Measurements from ENCODE around the gene TMSB10.

GRCh38 chr2:84904151-84904550, 1.3 kb upstream of the TMSB10 start:
- TF ChIP-seq, protein P1, sequence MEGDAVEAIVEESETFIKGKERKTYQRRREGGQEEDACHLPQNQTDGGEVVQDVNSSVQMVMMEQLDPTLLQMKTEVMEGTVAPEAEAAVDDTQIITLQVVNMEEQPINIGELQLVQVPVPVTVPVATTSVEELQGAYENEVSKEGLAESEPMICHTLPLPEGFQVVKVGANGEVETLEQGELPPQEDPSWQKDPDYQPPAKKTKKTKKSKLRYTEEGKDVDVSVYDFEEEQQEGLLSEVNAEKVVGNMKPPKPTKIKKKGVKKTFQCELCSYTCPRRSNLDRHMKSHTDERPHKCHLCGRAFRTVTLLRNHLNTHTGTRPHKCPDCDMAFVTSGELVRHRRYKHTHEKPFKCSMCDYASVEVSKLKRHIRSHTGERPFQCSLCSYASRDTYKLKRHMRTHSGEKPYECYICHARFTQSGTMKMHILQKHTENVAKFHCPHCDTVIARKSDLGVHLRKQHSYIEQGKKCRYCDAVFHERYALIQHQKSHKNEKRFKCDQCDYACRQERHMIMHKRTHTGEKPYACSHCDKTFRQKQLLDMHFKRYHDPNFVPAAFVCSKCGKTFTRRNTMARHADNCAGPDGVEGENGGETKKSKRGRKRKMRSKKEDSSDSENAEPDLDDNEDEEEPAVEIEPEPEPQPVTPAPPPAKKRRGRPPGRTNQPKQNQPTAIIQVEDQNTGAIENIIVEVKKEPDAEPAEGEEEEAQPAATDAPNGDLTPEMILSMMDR (IDR thresholded peaks at IDR 0.05): no peak
- no peak for TF ChIP-seq POLR2A (IDR thresholded peaks at IDR 0.05)
